HG03565 (cell line): ENCODE data around the gene PRKCD.

Experiments
- ATAC-seq: cut with Tn5 transposase; IDR thresholded peaks from one replicate; pipeline ENCODE4 v1.9.1; 2021; ENCODE audit warnings: mild to moderate bottlenecking, moderate library complexity; ENCODE audit not compliant: unreplicated experiment

Gene PRKCD

DNA sequence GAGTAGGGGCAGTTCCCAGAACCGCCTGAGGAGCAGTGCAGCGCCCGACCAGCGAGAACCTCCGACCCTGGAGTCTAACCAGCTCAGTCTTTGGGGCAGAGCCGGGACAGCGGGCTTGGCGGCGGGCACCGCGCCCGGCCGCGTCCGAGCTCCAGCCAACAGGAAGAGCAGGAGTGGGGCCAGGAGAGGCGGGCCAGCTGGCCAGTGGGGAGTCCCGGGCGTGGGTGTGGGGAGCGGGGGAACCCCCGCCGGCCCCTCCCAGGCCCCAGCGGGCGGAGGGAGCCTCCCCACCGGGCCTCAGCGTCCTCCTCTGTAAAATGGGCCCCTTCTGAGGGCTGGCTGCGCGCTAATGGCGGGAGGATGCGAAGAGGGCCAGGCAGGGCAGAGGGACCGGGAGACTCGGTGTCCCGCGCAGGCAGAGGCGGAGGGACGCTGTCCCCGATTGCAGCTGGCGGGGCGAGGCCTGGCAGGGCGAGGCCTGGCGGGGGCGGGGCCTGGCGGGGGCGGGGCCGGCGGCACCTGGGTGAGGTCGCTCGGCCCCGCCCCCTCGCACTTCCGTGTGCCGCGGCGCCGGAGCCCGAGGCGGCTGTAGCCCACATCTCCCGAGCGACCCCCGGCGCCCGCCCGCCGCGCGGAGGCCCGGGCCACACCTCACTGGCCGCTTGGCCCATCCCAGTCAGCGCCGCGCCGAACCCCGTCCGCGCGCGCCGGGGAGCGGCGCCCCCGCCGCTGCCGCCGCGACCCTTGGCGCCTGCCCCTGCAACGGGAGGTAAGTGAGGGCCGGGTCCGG is at the start of gene PRKCD:
TSS of gene PRKCD (plus strand) at position 550 of the 790 bp plus-strand sequence. CDS start 17,214 bp downstream, outside the sequence.
- peak; percentile 35 for ATAC-seq

- no peak for ATAC-seq
Observed at GRCh38 chr3:53111822-53112221, 49.2 kb upstream of the PRKCD start.

DNA sequence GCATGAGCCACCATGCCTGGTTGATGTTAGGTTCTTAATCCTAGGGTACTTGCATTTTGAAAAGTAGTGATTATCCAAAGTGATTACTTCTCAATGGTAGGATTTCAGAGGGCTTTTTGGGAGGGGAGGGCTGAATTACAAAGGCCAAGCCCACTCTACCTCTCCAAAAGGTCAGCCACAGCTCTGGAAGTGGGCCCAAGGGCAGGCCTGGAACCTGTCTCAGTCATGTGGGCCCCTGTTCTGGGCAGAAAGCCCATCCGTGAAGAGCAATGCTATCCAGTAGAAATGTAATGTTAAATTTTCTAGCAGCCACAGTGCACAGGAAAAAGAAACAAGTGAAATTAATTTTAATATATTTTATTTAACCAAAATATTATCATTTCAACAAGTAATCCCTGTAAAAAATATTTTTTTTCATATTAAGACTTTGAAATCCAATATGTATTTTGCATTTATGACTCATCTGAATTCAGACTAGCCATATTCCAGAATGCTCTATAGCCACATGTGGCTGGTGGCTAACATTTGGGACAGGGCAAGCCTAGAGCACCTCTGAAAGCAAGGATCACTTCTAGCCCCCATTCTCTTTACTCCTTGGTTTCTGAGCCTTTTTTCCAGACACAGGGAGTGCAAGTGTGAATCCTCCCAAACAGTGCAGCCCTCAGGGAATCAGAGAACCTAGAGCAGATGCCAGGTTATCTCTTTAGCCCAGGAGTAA is 47.6 kb upstream of the PRKCD start:
- no peak for ATAC-seq

GRCh38 chr3:53114011-53114400 is 47.0 kb upstream of the PRKCD start:
- no peak for ATAC-seq

DNA sequence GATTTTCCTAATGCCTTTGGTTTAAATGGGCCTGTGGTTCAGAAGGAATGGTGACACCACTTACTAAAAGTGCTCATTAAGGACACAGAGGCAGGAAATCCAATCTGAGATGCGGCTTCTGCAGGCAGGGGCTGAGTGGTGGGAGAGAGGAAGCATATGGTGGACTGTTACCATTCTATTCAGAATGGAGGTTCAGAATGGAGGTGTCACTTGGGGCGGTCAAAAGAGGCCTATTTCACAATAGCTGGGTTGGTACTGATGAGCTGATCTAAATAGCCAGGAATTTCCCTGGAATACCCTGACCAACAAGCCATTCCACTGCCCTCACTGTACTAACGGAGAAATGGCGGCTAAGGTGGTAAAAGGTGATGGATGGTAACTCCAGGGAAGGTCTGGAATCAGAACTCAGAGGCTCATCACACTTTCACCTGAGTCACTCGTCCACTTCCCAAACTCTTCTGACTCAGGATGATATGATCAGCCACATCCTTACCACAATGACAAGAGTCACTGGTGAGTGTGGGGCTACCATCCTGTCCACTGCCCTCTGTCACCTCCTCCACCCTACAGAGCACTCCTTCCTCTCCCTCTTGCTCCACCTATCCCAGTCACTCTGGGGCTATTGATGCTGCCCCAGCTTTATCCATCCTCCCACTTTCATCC is 46.5 kb upstream of the PRKCD start:
- ATAC-seq: no peak

DNA sequence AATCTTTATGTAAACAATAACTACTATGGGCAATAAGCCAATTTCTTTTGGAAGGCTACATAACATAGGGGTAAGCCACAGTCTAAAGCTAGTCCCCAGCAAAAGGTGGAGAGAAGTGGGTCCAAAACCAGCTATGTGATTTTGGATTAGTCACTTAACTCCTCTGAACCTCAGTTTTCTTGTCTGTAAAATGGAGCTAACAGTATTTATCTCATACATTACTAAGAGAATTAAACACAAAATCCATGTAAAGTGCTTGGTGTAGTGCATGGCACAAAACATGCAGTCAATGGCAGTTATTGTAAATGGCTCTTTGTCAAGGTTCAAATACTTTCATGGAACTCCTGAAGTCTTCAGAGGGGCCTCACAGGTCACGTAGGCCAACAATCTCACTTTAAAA is 44.1 kb upstream of the PRKCD start:
- ATAC-seq: no peak

GRCh38 chr3:53120336-53120735 is 40.7 kb upstream of the PRKCD start:
- no peak for ATAC-seq

DNA sequence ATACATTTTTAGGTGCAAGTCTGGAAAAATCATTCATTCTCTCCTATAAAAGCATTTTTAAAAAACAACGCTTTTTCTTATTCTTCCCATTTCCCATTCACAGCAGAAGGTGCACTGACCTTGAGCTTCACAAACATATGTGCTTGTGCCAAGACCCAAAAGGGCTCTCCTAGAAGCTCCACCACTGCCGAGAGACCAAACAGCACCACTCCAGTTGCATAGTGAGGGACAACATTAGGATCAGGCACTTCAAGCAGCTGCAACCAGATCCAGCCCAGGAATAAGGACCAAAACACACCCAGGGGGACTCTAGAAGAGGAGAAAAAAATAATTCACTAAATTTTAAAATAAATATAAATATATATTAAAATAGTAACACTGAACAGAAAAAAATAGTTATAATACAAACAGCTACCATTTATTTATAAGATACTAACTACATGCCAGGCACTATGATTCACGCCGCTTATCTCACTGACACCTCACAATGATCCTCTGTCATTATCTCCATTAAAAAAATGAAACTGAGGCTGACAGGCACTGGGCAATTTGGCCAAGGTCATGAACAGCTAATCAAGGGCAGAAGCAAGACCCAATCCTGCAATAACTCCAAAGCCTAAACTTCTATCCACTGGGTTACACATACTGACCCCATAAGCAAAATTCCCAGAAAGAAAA is 38.6 kb upstream of the PRKCD start:
- ATAC-seq: no peak

DNA sequence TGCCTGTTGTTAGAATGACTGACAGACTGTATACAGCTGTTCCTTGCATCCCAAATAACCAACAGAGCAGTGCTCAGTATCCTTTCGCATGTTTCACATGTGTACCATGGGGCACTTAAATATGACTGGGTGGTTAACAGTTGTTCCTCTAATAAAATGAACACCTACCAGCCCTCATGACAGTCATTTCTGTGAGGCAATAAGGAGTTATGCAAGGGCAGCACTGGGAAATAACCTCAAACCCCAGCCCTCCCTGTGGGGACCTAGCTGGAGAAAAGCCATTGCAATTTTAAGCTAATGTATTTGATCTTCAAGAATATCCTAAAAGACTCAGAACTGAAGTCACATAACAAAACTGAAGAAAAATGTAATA is 38.1 kb upstream of the PRKCD start:
- no peak for ATAC-seq

DNA sequence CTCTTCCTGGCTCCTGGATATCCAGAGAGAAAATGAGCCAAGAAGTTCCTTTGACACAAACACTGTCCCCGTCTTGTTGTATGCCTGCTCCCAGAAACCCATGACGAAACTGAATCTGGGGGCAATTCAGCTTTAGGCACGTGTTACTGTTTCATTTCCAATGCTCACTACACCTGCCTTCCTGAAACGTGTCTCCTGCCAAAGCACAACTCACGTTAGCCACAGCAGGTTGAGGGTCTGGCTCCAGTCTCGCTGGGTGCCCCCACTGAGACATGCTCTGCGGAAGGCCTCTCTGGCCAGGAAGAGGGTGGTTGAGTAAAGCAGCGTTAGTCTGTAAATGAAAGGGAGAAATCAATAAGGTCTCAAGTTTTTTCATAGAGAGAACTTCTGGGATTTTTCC is 37.5 kb upstream of the PRKCD start:
- no peak for ATAC-seq

DNA sequence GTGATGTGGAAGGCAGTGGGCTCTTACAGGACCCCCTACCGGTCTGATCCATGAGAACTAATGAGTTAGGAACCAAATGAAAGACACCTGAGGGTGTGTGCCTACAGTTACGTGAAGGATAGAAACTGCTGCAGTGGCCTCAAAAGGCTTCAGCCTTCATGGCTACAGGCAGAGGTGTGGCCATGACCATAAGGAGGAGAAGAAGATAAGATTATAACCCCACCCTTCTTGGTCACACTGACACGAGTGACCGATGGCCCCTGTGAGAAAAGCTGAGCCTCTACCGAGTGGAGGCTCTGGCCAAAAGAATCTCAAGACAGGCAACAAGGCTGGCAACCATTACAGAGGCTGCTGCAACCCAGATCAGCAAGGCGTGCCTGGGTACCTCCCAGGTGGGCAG is 37.1 kb upstream of the PRKCD start:
- ATAC-seq: no peak

DNA sequence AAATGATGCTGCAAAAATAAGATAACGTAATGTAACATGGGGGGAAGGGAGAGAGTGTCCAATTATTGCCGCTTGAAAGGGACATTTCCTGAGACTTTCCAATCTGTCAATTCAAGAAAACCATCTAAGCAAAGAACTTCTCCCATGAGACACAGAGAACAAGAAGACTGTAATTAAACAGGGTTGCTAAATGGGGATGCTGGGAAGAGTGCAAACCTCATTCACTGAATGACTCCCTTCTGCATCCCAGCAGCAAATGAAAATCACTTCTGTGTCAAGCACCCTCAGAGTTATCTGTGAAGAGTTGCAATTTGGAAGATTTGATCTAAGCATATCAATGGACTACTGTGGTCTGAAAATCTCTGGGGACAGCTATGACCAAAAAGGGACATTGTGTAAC is 34.4 kb upstream of the PRKCD start:
- ATAC-seq: no peak

GRCh38 chr3:53129344-53129743 is 31.7 kb upstream of the PRKCD start:
- ATAC-seq: no peak

DNA sequence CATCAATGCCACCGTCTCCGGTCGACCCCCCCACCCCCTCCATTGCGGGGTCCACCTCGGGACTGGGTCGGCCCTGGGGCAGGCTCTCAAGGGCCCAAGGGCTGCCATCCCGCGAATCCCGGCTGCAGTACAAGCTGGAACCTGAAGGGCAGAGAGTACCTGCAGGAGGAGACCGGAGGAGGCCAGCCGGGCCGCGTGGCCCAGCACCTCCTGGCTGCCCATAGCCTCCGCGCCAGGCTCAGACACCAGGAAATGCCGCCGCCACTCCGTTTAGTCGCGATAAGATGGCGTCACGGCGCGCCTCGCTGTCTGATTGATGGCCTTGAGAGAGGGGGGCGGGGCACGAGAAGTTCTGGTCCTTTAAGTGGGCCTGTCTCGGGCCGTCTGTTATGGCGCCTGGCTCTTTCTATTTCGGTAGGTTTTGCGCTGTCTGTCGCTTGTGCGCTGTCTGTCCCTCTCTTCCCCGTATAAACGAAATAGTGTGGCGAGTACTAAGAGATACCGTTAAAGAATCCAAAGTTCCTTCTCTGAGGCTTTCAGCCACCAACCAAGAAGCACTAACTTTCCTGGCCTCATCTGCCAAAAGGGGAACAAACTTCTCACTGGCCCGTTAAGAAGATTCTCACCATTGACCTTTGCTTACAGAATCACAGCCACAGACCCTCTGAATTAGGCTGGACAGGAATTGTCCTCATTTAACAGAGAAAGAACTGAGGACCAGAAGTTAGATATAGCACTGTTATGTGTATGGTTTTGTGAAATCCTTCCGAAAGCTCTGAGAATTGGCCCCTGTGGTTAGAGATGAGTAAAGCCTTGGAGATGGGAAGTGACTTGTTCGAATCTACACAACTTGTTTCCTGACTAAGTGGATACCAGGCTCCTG is 30.6 kb upstream of the PRKCD start, which contains the start of gene RFT1:
TSS of gene RFT1 (minus strand) at position 257 of the 883 bp plus-strand sequence. CDS start at position 222, 35 bp downstream.
- peak; percentile 75 for ATAC-seq

DNA sequence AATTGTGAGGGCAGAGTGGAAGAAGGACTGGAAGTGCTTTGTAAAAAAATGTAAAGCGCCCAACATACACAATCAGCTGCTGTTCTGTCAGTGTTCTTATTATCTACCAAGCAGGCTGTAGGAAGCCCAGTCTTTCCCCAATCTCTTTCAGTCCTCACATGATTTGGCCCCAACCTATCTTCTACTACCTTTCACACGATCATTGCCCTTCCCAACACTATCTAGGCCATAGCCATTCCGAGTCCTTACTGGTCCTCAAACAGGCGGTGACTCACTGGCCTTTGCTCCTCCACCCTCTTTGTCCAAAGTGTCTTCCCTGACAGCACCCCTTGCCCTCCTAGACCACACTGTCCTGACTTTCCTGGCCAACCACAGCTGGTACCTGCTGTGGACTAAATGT is 29.9 kb upstream of the PRKCD start:
- ATAC-seq: no peak

- no peak for ATAC-seq
Observed at GRCh38 chr3:53132347-53132746, 28.7 kb upstream of the PRKCD start.

DNA sequence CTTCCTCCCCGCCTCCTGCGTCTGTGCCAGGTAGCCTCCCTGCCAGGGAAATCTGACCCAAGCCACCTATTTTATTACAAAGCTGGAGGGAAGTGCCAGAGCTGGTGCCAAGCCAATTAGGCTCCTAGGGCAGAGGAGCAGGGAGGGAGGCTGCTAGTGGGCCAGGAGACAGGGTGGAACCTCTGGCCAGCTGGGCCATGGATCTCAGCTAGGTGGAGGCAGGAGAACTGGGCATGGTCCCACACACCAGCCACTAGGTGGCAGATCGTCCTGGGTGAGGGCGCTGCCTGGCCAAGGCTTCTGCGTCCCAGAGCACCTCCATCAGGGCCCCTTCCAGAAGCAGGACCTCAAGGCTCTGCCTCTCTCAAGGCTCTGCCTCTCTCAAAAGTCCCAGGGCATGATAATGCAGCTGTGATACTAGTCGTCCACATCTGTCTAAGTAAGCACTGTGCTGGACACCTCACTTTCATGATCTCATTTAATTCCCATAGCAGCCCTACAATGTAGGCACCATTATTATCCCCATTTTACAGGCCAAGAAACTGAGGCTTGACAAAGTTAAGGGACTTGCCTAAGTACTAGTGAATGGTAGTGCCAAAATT is 26.3 kb upstream of the PRKCD start:
- no peak for ATAC-seq

DNA sequence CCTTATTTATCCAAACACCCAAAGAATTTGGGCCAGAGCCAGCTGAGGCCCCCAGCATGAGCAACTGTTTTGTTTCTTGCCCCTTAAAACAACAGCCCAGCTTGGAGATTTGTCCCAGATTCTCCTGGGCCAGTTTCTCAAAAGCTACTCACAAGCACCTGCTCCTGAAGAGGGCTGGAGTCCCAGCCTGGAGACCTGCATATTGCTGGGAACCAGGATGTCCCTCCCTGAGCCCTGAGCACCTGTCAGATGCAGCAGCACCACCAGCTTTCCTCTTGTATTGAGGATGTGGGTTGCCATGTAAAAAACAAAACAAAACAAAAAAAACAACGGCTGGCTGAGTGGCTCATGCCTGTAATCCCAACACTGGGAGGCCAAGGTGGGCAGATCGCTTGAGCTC is 23.8 kb upstream of the PRKCD start:
- no peak for ATAC-seq

GRCh38 chr3:53137835-53138446 is 23.1 kb upstream of the PRKCD start:
- ATAC-seq: no peak
